Cardiac muscle cell (in vitro differentiated cells and primary cell): ENCODE data around the gene NDUFV1. TPM values are rescaled to one million over a fixed set of nuclear protein-coding genes. Genes with fewer than 3 reads are reported as not detected.
A peak's percentile ranks its signal among the peaks of the same experiment; 100 is the strongest.
"Not testable (repeated sequence)": the region's sequence is repeated elsewhere in the genome, so short reads cannot be mapped to it uniquely, and the experiment has no call there.

Experiments used
- DNase-seq, 2 donors: peaks; one replicate each; pipeline versions ENCODE4 v3.0.0 to v3.0.0-alpha.2; 2010 to 2017; ENCODE audit warnings: low read depth in 1 of 2, low spot score in 1 of 2
- H3K27ac ChIP-seq: fragments of 200-600 bp; sonication (generic); 2 replicates; pipeline ENCODE4 v1.5.1; 2016
- H3K27me3 ChIP-seq: fragments of 200-600 bp; sonication (generic); 2 replicates; pipeline ENCODE4 v1.6.0; 2016; ENCODE audit warnings: control low read depth
- H3K36me3 ChIP-seq: fragments of 200-600 bp; sonication (generic); 2 replicates; pipeline ENCODE4 v1.5.1; 2016; ENCODE audit warnings: control low read depth
- H3K4me1 ChIP-seq: fragments of 200-600 bp; sonication (generic); 2 replicates; pipeline ENCODE4 v1.8.1; 2017; ENCODE audit warnings: low read depth, mild to moderate bottlenecking, mixed run types
- H3K4me3 ChIP-seq: fragments of 200-600 bp; sonication (generic); 2 replicates; pipeline ENCODE4 v1.5.1; 2016; ENCODE audit warnings: mild to moderate bottlenecking
- H3K9me3 ChIP-seq: fragments of 200-600 bp; sonication (generic); 2 replicates; pipeline ENCODE4 v1.5.1; 2017; ENCODE audit warnings: low read depth, mild to moderate bottlenecking, control low read depth
- polyA plus RNA-seq: library from polyadenylated mRNA; unstranded; fragments of >200 nt; fragmentation: Nextera tagmentation; extraction: Ambion mirVana; gene quantifications from 2 replicates; pipeline ENCODE4 v1.2.1, GENCODE V29; 2016
- total RNA-seq: library from RNA; depleted of rRNA; stranded (reverse); fragments of >200 nt; gene quantifications from 2 replicates; pipeline ENCODE4 v1.2.3, GENCODE V29; 2016
- TF ChIP-seq, protein P1 (sequence below): IDR thresholded peaks from 2 replicates; pipeline ENCODE4 v1.5.1; 2012; ENCODE audit warnings: low read depth, mild to moderate bottlenecking, low read length

NDUFV1 gene
- total and polyA plus RNA-seq, 2 experiments from 2014 or later, result 449 to 526 TPM

GRCh38 chr11:67614730-67615714, 8.3 kb downstream of the NDUFV1 start:
- peak; percentile 23 to 65 for DNase-seq
- Histone ChIP-seq H3K36me3 (peaks cover 11% of the 10 kb centered on the region), H3K27me3 (no peaks in the 10 kb centered on the region), H3K4me1 (peaks cover 28% of the 10 kb centered on the region), H3K4me3 (no peak overlapping the region), H3K9me3 (no peaks in the 10 kb centered on the region), H3K27ac (peak overlapping the region; percentile 7)
- TF ChIP-seq, protein P1, sequence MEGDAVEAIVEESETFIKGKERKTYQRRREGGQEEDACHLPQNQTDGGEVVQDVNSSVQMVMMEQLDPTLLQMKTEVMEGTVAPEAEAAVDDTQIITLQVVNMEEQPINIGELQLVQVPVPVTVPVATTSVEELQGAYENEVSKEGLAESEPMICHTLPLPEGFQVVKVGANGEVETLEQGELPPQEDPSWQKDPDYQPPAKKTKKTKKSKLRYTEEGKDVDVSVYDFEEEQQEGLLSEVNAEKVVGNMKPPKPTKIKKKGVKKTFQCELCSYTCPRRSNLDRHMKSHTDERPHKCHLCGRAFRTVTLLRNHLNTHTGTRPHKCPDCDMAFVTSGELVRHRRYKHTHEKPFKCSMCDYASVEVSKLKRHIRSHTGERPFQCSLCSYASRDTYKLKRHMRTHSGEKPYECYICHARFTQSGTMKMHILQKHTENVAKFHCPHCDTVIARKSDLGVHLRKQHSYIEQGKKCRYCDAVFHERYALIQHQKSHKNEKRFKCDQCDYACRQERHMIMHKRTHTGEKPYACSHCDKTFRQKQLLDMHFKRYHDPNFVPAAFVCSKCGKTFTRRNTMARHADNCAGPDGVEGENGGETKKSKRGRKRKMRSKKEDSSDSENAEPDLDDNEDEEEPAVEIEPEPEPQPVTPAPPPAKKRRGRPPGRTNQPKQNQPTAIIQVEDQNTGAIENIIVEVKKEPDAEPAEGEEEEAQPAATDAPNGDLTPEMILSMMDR, result peak; percentile 55

DNA sequence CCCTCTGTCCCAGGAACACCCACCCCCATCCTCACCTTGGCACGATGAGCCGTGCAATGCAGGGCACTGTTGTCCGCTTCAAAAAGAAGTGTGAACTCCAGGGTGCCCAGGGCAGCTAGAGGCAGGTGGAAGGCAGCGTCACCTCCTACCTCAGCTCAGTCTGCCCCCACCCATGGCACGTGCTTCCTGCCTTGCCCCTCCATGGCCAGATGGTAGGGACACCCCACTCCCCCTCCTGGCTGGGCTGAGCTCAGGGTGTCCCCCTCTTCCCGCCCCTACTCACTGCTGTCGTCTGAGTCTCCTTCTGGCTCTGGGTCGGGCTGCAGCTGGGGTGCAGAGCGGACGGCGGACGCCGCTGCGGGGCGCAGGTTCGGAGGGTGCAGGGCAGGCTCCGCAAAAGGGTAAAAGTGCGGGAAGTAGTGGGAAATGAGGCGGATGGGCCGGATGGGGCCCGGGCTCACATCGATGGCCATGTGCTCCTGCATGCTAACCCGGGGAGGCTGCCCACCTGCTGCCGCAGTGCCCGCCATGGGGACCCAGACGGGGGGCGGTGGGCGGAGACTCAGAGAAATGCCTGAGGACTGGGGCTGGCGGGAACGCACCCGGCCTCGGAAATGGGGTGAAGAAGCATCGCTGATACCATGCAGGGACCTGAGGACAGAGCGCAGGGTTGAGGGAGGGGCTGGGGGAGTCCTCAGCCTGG, 9.1 kb downstream of the NDUFV1 start:
- H3K27ac ChIP-seq, result peak overlapping the region; percentile 8
- no peaks in the 10 kb centered on the region for H3K27me3 ChIP-seq
- H3K9me3 ChIP-seq, result no peaks in the 10 kb centered on the region
- no peak for DNase-seq
- H3K4me1 ChIP-seq, result peaks cover 28% of the 10 kb centered on the region
- no peak overlapping the region for H3K4me3 ChIP-seq
- H3K36me3 ChIP-seq, result peaks cover 3% of the 10 kb centered on the region
- TF ChIP-seq, protein P1, result no peak

DNA sequence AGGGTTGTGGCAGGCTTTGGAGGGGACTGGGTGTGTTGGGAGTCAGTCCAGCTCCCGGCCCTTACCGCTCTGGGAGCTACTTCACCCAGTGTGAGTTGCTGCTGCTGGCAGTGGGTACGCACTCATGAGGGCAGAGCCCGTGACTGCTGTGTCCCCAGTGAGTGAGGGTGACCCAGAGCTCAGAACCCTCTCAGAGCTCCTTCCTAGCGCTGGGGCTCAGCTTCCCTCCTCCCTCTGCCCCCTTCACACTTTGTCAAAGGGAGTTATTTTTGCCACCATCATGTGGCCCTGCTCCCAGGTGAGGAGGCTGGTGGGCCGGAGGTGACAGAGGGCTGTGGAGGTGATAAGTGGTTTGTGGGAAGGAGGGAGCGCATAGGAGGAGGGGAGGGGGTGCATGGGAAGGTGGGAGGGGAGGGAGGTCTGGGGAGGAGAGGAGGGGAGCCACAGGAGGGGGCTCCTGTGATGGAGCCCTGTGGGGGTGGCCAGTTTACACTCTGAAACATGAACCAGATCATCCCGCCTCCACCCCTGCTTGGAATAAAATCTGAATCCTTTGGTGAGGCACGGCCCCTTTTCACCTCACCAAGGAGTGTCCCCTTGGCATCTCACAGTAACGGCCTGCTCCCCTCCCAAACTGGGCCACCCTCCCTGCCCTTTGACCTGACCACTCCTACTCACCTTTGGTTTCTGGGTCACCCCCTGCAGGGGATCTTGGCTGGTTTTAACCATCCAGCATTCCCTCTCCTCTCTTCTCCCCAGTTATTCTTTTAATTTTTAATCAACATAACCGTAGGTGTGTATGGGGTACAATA, 9.9 kb downstream of the NDUFV1 start:
- H3K27ac ChIP-seq, result peak overlapping the region; percentile 8
- no peak for DNase-seq
- peaks cover 28% of the 10 kb centered on the region for H3K4me1 ChIP-seq
- no peaks in the 10 kb centered on the region for H3K27me3 ChIP-seq
- H3K36me3 ChIP-seq, result no peaks in the 10 kb centered on the region
- TF ChIP-seq, protein P1, result no peak
- H3K4me3 ChIP-seq, result no peak overlapping the region
- no peaks in the 10 kb centered on the region for H3K9me3 ChIP-seq

DNA sequence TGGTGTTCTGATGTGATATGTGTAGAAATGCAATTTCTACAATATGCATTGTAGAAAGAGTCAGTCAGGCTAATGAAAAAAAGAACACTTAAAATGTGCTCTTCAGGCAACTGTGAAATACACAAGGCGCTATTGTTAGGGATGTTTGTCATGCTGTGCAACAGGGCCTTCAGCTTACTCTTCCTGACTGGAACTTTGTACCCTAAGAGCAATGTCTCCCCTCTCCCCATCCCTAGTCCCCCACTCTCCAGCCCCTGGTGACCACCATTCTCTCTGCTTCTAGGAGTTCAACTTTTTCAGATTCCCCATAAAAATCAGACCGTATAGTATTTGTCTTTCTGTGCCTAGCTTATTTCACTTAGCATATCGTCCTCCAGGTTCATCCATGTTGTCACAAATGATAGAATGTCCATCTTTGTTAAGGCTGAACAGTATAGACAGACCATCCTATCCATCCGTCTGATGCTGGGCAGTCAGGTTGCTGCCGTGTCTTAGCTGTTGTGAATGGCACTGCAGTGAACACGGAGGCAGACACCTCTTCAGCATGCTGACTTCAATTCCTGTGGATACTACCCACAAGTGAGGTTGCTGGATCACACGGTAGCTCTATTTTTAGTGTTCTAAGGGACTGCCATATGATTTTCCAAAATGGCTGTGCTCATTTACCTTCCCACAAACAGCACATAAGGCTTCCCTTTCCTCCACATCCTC, 10.7 kb downstream of the NDUFV1 start:
- TF ChIP-seq, protein P1, result no peak
- DNase-seq, result no peak
- no peak overlapping the region for H3K27ac ChIP-seq
- no peaks in the 10 kb centered on the region for H3K36me3 ChIP-seq
- H3K27me3 ChIP-seq, result no peaks in the 10 kb centered on the region
- H3K9me3 ChIP-seq, result no peaks in the 10 kb centered on the region
- no peak overlapping the region for H3K4me3 ChIP-seq
- peaks cover 28% of the 10 kb centered on the region for H3K4me1 ChIP-seq

DNA sequence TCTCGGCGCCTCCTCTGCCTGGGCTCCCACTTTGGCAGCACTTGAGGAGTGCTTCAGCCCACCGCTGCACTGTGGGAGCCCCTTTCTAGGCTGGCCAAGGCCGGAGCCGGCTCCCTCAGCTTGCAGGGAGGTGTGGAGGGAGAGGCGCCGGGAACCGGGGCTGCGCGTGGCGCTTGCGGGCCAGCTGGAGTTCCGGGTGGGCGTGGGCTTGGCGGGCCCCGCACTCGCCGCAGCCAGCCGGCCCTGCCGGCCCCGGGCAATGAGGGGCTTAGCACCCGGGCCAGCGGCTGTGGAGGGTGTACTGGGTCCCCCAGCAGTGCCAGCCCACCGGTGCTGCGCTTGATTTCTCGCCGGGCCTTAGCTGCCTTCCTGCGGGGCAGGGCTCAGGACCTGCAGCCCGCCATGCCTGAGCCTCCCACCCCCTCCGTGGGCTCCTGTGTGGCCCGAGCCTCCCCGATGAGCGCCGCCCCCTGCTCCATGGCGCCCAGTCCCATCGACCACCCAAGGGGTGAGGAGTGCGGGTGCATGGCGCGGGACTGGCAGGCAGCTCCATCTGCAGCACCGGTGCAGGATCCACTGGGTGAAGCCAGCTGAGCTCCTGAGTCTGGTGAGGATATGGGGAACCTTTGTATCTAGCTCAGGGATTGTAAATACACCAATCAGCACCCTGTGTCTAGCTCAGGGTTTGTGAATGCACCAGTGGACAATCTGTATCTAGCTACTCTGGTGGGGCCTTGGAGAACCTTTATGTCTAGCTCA, 12.3 kb downstream of the NDUFV1 start:
- not testable (repeated sequence) for H3K9me3 ChIP-seq, H3K4me3 ChIP-seq, DNase-seq, H3K27me3 ChIP-seq, H3K36me3 ChIP-seq
- Histone ChIP-seq H3K27ac (peak overlapping the region; percentile 83), H3K4me1 (peaks cover 23% of the 10 kb centered on the region)

DNA sequence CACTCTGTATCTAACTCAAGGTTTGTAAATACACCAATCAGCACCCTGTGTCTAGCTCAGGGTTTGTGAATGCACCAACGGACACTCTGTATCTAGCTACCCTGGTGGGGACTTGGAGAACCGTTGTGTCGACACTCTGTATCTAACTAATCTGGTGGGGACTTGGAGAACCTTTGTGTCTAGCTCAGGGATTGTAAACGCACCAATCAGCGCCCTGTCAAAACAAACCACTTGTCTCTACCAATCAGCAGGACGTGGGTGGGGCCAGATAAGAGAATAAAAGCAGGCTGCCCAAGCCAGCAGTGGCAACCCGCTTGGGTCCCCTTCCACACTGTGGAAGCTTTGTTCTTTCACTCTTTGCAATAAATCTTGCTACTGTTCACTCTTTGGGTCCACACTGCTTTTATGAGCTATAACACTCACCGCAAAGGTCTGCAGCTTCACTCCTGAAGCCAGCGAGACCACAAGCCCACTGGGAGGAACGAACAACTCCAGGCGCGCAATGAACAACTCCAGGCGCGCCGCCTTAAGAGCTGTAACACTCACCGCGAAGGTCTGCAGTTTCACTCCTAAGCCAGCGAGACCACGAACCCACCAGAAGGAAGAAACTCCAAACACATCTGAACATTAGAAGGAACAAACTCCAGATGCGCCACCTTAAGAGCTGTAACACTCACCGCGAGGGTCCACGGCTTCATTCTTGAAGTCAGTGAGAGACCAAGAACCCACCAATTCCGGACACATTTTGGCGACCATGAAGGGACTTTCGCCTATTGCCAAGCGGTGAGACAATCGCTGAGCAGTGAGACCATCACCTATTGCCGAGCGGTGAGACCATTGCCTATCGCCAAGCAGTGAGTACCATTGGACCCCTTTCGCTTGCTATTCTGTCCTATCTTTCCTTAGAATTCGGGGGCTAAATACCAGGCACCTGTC, 13.2 kb downstream of the NDUFV1 start:
- peak overlapping the region; percentile 63 for H3K4me3 ChIP-seq
- H3K9me3 ChIP-seq, H3K36me3 ChIP-seq, H3K27me3 ChIP-seq: not testable (repeated sequence)
- H3K4me1 ChIP-seq, result peaks cover 19% of the 10 kb centered on the region
- peak overlapping the region; percentile 83 for H3K27ac ChIP-seq
- peak in 1 of 2 donors; percentile 47 for DNase-seq

- H3K9me3 ChIP-seq, H3K27me3 ChIP-seq, H3K36me3 ChIP-seq: not testable (repeated sequence)
- peak in 1 of 2 donors; percentile 76 for DNase-seq
- peak overlapping the region; percentile 83 for H3K27ac ChIP-seq
- peak overlapping the region; percentile 63 for H3K4me3 ChIP-seq
- peaks cover 19% of the 10 kb centered on the region for H3K4me1 ChIP-seq
Measured at GRCh38 chr11:67620621-67621020, 13.9 kb downstream of the NDUFV1 start.
